ENCODE data around the gene XIST.

The XIST gene

DNA sequence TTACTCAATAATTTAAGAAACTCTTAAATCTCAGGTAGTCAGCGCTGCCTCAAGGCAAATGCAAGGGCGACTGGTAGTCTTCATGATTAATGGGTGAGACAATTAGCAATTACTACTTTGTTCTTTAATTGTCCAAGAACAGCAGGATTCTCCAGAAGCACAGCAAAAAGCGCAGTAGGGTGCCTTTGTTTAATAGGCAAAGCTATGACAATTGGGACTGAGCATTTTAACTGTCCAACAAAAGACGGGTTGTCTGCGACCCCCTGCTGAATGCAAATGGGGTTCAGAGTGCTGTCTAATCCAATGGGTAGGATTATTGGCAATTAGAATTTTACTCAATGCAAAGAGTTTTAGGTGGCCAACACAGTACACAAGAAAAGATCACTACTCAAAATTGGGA, 3.4 kb downstream of the XIST start:
- H3K27me3 ChIP-seq (ENCODE audit: insufficient read depth, poor library complexity, severe bottlenecking): no peaks in the 10 kb centered on the region
- TF ChIP-seq SPI1 (IDR thresholded peaks at IDR 0.05; ENCODE audit: borderline replicate concordance, low read depth) (no peak), POLR2AphosphoS5 (IDR thresholded peaks at IDR 0.05; ENCODE audit: low read depth) (no peak), GABPA (IDR thresholded peaks at IDR 0.05; ENCODE audit: low read depth) (no peak)
- TF ChIP-seq, protein P1, sequence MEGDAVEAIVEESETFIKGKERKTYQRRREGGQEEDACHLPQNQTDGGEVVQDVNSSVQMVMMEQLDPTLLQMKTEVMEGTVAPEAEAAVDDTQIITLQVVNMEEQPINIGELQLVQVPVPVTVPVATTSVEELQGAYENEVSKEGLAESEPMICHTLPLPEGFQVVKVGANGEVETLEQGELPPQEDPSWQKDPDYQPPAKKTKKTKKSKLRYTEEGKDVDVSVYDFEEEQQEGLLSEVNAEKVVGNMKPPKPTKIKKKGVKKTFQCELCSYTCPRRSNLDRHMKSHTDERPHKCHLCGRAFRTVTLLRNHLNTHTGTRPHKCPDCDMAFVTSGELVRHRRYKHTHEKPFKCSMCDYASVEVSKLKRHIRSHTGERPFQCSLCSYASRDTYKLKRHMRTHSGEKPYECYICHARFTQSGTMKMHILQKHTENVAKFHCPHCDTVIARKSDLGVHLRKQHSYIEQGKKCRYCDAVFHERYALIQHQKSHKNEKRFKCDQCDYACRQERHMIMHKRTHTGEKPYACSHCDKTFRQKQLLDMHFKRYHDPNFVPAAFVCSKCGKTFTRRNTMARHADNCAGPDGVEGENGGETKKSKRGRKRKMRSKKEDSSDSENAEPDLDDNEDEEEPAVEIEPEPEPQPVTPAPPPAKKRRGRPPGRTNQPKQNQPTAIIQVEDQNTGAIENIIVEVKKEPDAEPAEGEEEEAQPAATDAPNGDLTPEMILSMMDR (IDR thresholded peaks at IDR 0.05; ENCODE audit: insufficient read depth, low read length): no peak
- TF ChIP-seq, protein P2, sequence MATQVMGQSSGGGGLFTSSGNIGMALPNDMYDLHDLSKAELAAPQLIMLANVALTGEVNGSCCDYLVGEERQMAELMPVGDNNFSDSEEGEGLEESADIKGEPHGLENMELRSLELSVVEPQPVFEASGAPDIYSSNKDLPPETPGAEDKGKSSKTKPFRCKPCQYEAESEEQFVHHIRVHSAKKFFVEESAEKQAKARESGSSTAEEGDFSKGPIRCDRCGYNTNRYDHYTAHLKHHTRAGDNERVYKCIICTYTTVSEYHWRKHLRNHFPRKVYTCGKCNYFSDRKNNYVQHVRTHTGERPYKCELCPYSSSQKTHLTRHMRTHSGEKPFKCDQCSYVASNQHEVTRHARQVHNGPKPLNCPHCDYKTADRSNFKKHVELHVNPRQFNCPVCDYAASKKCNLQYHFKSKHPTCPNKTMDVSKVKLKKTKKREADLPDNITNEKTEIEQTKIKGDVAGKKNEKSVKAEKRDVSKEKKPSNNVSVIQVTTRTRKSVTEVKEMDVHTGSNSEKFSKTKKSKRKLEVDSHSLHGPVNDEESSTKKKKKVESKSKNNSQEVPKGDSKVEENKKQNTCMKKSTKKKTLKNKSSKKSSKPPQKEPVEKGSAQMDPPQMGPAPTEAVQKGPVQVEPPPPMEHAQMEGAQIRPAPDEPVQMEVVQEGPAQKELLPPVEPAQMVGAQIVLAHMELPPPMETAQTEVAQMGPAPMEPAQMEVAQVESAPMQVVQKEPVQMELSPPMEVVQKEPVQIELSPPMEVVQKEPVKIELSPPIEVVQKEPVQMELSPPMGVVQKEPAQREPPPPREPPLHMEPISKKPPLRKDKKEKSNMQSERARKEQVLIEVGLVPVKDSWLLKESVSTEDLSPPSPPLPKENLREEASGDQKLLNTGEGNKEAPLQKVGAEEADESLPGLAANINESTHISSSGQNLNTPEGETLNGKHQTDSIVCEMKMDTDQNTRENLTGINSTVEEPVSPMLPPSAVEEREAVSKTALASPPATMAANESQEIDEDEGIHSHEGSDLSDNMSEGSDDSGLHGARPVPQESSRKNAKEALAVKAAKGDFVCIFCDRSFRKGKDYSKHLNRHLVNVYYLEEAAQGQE (IDR thresholded peaks at IDR 0.05; ENCODE audit: insufficient replicate concordance, low read depth): no peak
- no peak overlapping the region for H3K27ac ChIP-seq (replicated peaks)
- H3K4me3 ChIP-seq (replicated peaks; ENCODE audit: insufficient read depth, low read length): no peak overlapping the region
- DNase-seq (ENCODE audit: low read depth in 1 of 2, low spot score in 1 of 2): no peak

DNA sequence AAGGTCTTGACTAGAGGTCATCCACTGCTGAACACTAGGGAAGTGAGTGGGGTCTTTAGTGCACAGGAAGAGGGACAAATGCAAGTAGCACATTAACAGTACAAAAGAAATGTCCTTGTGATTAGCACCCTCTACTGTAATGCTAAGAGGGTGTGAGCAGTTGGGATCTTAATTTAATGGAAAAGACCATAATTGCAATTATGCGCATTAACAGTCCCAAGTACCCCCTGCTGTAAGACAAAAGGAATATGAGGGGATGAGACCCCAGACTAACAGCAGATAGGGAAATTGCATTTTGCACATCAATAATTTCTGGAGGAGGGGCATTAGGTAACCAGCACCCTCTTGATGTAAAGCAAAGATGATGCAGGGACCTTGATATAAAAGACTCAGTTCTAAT, 4.5 kb downstream of the XIST start:
- Histone ChIP-seq H3K4me3 (replicated peaks; ENCODE audit: insufficient read depth, low read length) (no peak overlapping the region), H3K27ac (replicated peaks) (no peak overlapping the region)
- TF ChIP-seq POLR2AphosphoS5 (IDR thresholded peaks at IDR 0.05; ENCODE audit: low read depth) (no peak), GABPA (IDR thresholded peaks at IDR 0.05; ENCODE audit: low read depth) (no peak), SPI1 (IDR thresholded peaks at IDR 0.05; ENCODE audit: borderline replicate concordance, low read depth) (no peak)
- TF ChIP-seq, protein P2 (IDR thresholded peaks at IDR 0.05; ENCODE audit: insufficient replicate concordance, low read depth): no peak
- TF ChIP-seq, protein P1 (IDR thresholded peaks at IDR 0.05; ENCODE audit: insufficient read depth, low read length): no peak

DNA sequence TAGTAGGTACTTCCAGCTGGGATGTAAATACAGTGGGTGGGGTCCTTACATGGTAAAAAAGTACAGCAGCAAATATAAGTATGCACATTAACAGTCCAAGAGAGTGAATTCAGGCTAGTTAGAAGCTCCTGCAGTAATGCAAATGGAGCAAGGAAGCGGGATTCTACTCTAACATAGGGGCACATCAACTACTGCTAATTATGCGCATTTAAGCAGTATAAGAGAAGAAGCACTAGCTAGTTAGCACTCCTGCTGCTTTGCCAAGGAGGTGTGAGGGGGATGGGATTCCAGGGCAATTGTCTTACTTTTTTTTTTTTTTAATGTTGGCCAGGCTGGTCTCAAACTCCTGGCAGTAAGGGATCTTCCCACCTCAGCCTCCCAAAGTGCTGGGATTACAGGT, 5.4 kb downstream of the XIST start:
- Histone ChIP-seq H3K27me3 (ENCODE audit: insufficient read depth, poor library complexity, severe bottlenecking) (no peaks in the 10 kb centered on the region), H3K4me3 (replicated peaks; ENCODE audit: insufficient read depth, low read length) (no peak overlapping the region), H3K27ac (replicated peaks) (no peak overlapping the region)
- DNase-seq (ENCODE audit: low read depth in 1 of 2, low spot score in 1 of 2): no peak
- TF ChIP-seq SPI1 (IDR thresholded peaks at IDR 0.05; ENCODE audit: borderline replicate concordance, low read depth) (no peak), GABPA (IDR thresholded peaks at IDR 0.05; ENCODE audit: low read depth) (no peak), POLR2AphosphoS5 (IDR thresholded peaks at IDR 0.05; ENCODE audit: low read depth) (no peak)
- TF ChIP-seq, protein P2 (IDR thresholded peaks at IDR 0.05; ENCODE audit: insufficient replicate concordance, low read depth): no peak
- TF ChIP-seq, protein P1 (IDR thresholded peaks at IDR 0.05; ENCODE audit: insufficient read depth, low read length): no peak

More for the DNA sequence above, 4.5 kb downstream of the XIST start:
- DNase-seq (ENCODE audit: low read depth in 1 of 2, low spot score in 1 of 2): no peak
- no peaks in the 10 kb centered on the region for H3K27me3 ChIP-seq (ENCODE audit: insufficient read depth, poor library complexity, severe bottlenecking)

All from HL-60 (cell line).